Measurements from ENCODE around the gene HEPACAM.

GRCh38 chr11:124892146-124892545, 43.7 kb downstream of the HEPACAM start:
- TF ChIP-seq POLR2A (IDR thresholded peaks at IDR 0.05; ENCODE audit: low read length): no peak
- no peak for TF ChIP-seq GATA1 (IDR thresholded peaks at IDR 0.05; ENCODE audit: low read depth, low read length)
